K562 (cell line): ENCODE data around the gene NUAK2. TPM values are rescaled to one million over a fixed set of nuclear protein-coding genes. Genes with fewer than 3 reads are reported as not detected.

Experiments
- ATAC-seq: fragments of 200-7000 bp; cut with Tn5 transposase; 3 replicates; pipeline ENCODE4 v1.9.1; 2020; ENCODE audit warnings: moderate library complexity
- BruUV-seq: library from RNA; stranded (reverse); fragments of 400-500 nt; replicated peaks from 2 replicates; lab custom pipeline; 2021; lab: Mats Ljungman, UMichigan
- CTCF ChIA-PET: fragments of 300-600 bp; formaldehyde crosslinking; extraction: SDS; loops from one replicate; lab custom pipeline; 2021; ENCODE audit warnings: low intra/inter-chr PET ratio; lab: Yijun Ruan, JAX
- POLR2A ChIA-PET: fragments of 300-600, 350-650 bp; sonication (Branson Sonifier 250); formaldehyde crosslinking; extraction: SDS; loops from one replicate; lab custom pipeline; 2021; ENCODE audit warnings: antibody characterized with exemption, inconsistent platforms; lab: Yijun Ruan, JAX
- DNase-seq, 4 experiments: peaks; one replicate each; pipeline versions ENCODE4 v3.0.0 to v3.0.0-alpha.2; 2011 to 2018; ENCODE audit warnings: low spot score in 3 of 4, mixed read lengths in 3 of 4; ENCODE audit errors: extremely low read depth in 1 of 4
- FAIRE-seq: peaks from 2 replicates; lab custom pipeline; 2011; peaks lifted over from hg19 to GRCh38; lab: Jason Lieb, UNC
- H2AFZ ChIP-seq: 2 replicates; pipeline ENCODE4 v1.6.0; 2011; ENCODE audit warnings: low read depth, low read length, control low read depth, inconsistent platforms
- H3K27ac ChIP-seq: fragments of 200-600 bp; 3 replicates; pipeline ENCODE4 v1.8.0; 2011; ENCODE audit warnings: low read depth, mild to moderate bottlenecking, control low read depth, inconsistent platforms, low read length, moderate library complexity, mixed read lengths; ENCODE audit errors: extremely low read depth
- H3K27me3 ChIP-seq, 2 experiments: fragments of 300-600 bp in 1 of 2; 2 replicates in 1 of 2; 3 replicates in 1 of 2; pipeline versions ENCODE4 v1.6.0 to v1.8.0; 2011; ENCODE audit warnings: inconsistent platforms in 2 of 2, low read length in 2 of 2, mild to moderate bottlenecking in 1 of 2, mixed read lengths in 1 of 2, moderate library complexity in 1 of 2; ENCODE audit not compliant: control insufficient read depth in 2 of 2, insufficient read depth in 2 of 2
- H3K36me3 ChIP-seq: fragments of 300-600 bp; 3 replicates; pipeline ENCODE4 v1.8.0; 2011; ENCODE audit warnings: mild to moderate bottlenecking, low read length, inconsistent platforms; ENCODE audit not compliant: control insufficient read depth, insufficient read depth
- H3K4me1 ChIP-seq, 2 experiments: fragments of 200-600 bp in 1 of 2; replicated peaks in 1 of 2; 2 replicates in 1 of 2; 3 replicates in 1 of 2; pipeline versions ENCODE4 v1.5.1 to v1.8.0; 2011; ENCODE audit warnings: inconsistent platforms in 2 of 2, low read length in 2 of 2, mild to moderate bottlenecking in 1 of 2, mixed read lengths in 1 of 2, moderate library complexity in 1 of 2; ENCODE audit not compliant: control insufficient read depth in 2 of 2, insufficient read depth in 2 of 2
- H3K4me2 ChIP-seq: 2 replicates; pipeline ENCODE4 v1.6.1; 2011; ENCODE audit warnings: low read length, control low read depth, inconsistent platforms, mixed read lengths; ENCODE audit not compliant: insufficient read depth
- H3K4me3 ChIP-seq: fragments of 200-600 bp; sonication (generic), shearing (Covaris generic); 2 replicates; pipeline ENCODE4 v1.5.1; 2016; ENCODE audit warnings: control low read depth, inconsistent platforms
- H3K79me2 ChIP-seq: fragments of 200-600 bp; 3 replicates; pipeline ENCODE4 v1.8.0; 2011; ENCODE audit warnings: low read length, inconsistent platforms; ENCODE audit not compliant: control insufficient read depth, insufficient read depth
- H3K9ac ChIP-seq, 2 experiments: 2 replicates each; pipeline versions ENCODE4 v1.6.0 to v1.6.1; 2011; ENCODE audit warnings: low read depth in 2 of 2, low read length in 2 of 2, control low read depth in 1 of 2, inconsistent platforms in 1 of 2, mild to moderate bottlenecking in 1 of 2, mixed read lengths in 1 of 2; ENCODE audit not compliant: insufficient read depth in 1 of 2
- H3K9me1 ChIP-seq: one replicate; pipeline ENCODE4 v1.6.0; 2011; ENCODE audit warnings: inconsistent platforms, mild to moderate bottlenecking, low read length, moderate library complexity; ENCODE audit not compliant: control insufficient read depth, insufficient read depth
- H3K9me3 ChIP-seq: replicated peaks from 2 replicates; pipeline ENCODE4 v1.5.1; 2011; ENCODE audit warnings: low read depth, low read length, inconsistent platforms; ENCODE audit not compliant: control insufficient read depth, insufficient read depth
- H4K20me1 ChIP-seq: replicated peaks from 2 replicates; pipeline ENCODE4 v1.6.1; 2011; ENCODE audit warnings: low read length, inconsistent platforms, mixed read lengths; ENCODE audit not compliant: control insufficient read depth, insufficient read depth
- ADNP ChIP-seq: fragments of 200-800 bp; sonication (Bioruptor generic); IDR thresholded peaks from 2 replicates; pipeline ENCODE4 v1.6.1; 2016; ENCODE audit warnings: missing genetic modification characterization, missing compliant biosample characterization
- COPS2 ChIP-seq: fragments of 450-650 bp; conservative IDR thresholded peaks from 2 replicates; pipeline ENCODE4 v1.6.1; 2016; ENCODE audit warnings: mild to moderate bottlenecking, moderate library complexity
- EGR1 ChIP-seq: fragments of 450-650 bp; conservative IDR thresholded peaks from 2 replicates; pipeline ENCODE4 v1.6.1; 2017; ENCODE audit warnings: mild to moderate bottlenecking
- JUND ChIP-seq, 2 experiments: IDR thresholded peaks; 2 replicates in 1 of 2; 3 replicates in 1 of 2; pipeline ENCODE4 v1.6.1; 2011; ENCODE audit warnings: borderline replicate concordance in 2 of 2, low read depth in 2 of 2, low read length in 2 of 2, improper control_type of control experiment in 1 of 2, missing biosample characterization in 1 of 2, missing genetic modification characterization in 1 of 2, missing genetic modification reagents in 1 of 2
- RNF2 ChIP-seq: sonication (generic); IDR thresholded peaks from 2 replicates; pipeline ENCODE4 v1.6.1; 2016
- TAF15 ChIP-seq: fragments of 200-400 bp; formaldehyde crosslinking; IDR thresholded peaks from 2 replicates; pipeline ENCODE4 v1.6.1; 2017; ENCODE audit warnings: mild to moderate bottlenecking, low read depth, low read length, moderate library complexity
- ZBTB8A ChIP-seq: fragments of 450-650 bp; IDR thresholded peaks from 2 replicates; pipeline ENCODE4 v1.6.1; 2018; ENCODE audit warnings: mild to moderate bottlenecking, moderate library complexity; ENCODE audit not compliant: partially characterized antibody
- ZC3H8 ChIP-seq: fragments of 450-650 bp; IDR thresholded peaks from 2 replicates; pipeline ENCODE4 v1.6.1; 2017
- ZNF212 ChIP-seq: fragments of 450-650 bp; formaldehyde crosslinking; IDR thresholded peaks from 2 replicates; pipeline ENCODE4 v1.4.0; 2020; ENCODE audit warnings: mild to moderate bottlenecking
- WGBS: fragments of 100-300 bp; shearing (Covaris generic); methylation state at CpG from one replicate; pipeline ENCODE4 v1.1.6; 2016; ENCODE audit warnings: low coverage, mixed read lengths; ENCODE audit not compliant: insufficient coverage; ENCODE audit errors: missing lambda C conversion rate; 5-methylcytosine and 5-hydroxymethylcytosine counted together
- in situ Hi-C: fragments of 300-500 bp; cut with MboI; formaldehyde crosslinking; loops from 4 replicates; pipeline ENCODE4 v1.15.0; 2018; ENCODE audit warnings: inconsistent platforms, mixed read lengths
- intact Hi-C: fragments of 100-400 bp; cut with micrococcal nuclease; formaldehyde crosslinking; loops from 2 replicates; pipeline ENCODE4 v1.14.2; 2022
- polyA plus RNA-seq, 8 experiments: library from polyadenylated mRNA; depleted of rRNA in 4 of 8; stranded (reverse) in 5 of 8; unstranded in 3 of 8; fragments of >200 nt; fragmentation: Nextera tagmentation in 2 of 8; fragmentation: Illumina TruSeq in 1 of 8; extraction: Ambion mirVana in 2 of 8; extraction: Trizol in 1 of 8; gene quantifications; 2 replicates each; pipeline versions ENCODE4 v1.2.1 to v1.2.3, GENCODE V29; 2011 to 2014; ENCODE audit warnings: inconsistent platforms in 1 of 8, missing spikeins in 1 of 8
- total RNA-seq, 7 experiments: library from RNA; depleted of rRNA in 6 of 7; stranded (reverse); fragments of >200 nt in 6 of 7; fragmentation: Illumina TruSeq in 2 of 7; extraction: Trizol in 2 of 7; gene quantifications; 2 replicates each; pipeline versions ENCODE4 v1.2.1 to v1.2.3, GENCODE V29; 2011 to 2021; ENCODE audit warnings: low replicate concordance in 1 of 7
- TF ChIP-seq, protein P1 (sequence below): fragments of 450-650 bp; IDR thresholded peaks from 2 replicates; pipeline ENCODE4 v1.6.1; 2018; ENCODE audit warnings: mild to moderate bottlenecking, low read depth; ENCODE audit not compliant: partially characterized antibody
- TF ChIP-seq, protein P2 (sequence below), 2 experiments: fragments of 150-350 bp in 1 of 2; IDR thresholded peaks; 2 replicates each; pipeline ENCODE4 v1.6.1; 2012 to 2016; ENCODE audit warnings: low read depth in 2 of 2, low read length in 2 of 2, mild to moderate bottlenecking in 1 of 2, moderate library complexity in 1 of 2

The NUAK2 gene
- total and polyA plus RNA-seq, 9 of the 15 experiments (the other 6 are each of a cell fraction or from before 2014, with no cell fraction given): 0.04 to 0.44 (median 0.14) TPM

GRCh38 chr1:205271745-205272144 is 49.8 kb downstream of the NUAK2 start:
- H3K9ac ChIP-seq: no peak overlapping the region
- H3K79me2 ChIP-seq: no peaks in the 10 kb centered on the region
- no peaks in the 10 kb centered on the region for H3K36me3 ChIP-seq
- no peaks in the 10 kb centered on the region for H4K20me1 ChIP-seq
- H2AFZ ChIP-seq: no peak overlapping the region
- peaks cover 22 to 44% of the 10 kb centered on the region in 2 experiments for H3K4me1 ChIP-seq
- no peak for DNase-seq
- peaks cover 0 to 8% of the 10 kb centered on the region in 2 experiments; a peak in 1 of 5 replicates for H3K27me3 ChIP-seq
- H3K9me3 ChIP-seq: no peaks in the 10 kb centered on the region
- BruUV-seq: no TSS peak
- WGBS: 78% methylated on average over 17 of the region's 18 CpGs
- no peaks in the 10 kb centered on the region for H3K9me1 ChIP-seq
- ChIA-PET POLR2A (interaction anchor here (0.6 to 1.6 kb wide), 8 partner anchors 8 to 329 kb away, joined by 3 to 7 read pairs (median 3); partner anchors contain the start of gene NUAK2), CTCF (interaction anchor here (1.5 to 6.6 kb wide), 3 partner anchors 52 to 253 kb away, joined by 5 to 144 read pairs (median 10); partner anchors contain the start of gene NUAK2)
- in situ Hi-C loops (no loop called here), intact Hi-C loops (no loop called here)
- H3K4me2 ChIP-seq: no peak overlapping the region
- no peak overlapping the region for H3K27ac ChIP-seq
- no peak overlapping the region for H3K4me3 ChIP-seq
- no peak for FAIRE-seq
- no peak for TF ChIP-seq ZC3H8
- TF ChIP-seq ZBTB8A: no peak
- TF ChIP-seq, protein P1, sequence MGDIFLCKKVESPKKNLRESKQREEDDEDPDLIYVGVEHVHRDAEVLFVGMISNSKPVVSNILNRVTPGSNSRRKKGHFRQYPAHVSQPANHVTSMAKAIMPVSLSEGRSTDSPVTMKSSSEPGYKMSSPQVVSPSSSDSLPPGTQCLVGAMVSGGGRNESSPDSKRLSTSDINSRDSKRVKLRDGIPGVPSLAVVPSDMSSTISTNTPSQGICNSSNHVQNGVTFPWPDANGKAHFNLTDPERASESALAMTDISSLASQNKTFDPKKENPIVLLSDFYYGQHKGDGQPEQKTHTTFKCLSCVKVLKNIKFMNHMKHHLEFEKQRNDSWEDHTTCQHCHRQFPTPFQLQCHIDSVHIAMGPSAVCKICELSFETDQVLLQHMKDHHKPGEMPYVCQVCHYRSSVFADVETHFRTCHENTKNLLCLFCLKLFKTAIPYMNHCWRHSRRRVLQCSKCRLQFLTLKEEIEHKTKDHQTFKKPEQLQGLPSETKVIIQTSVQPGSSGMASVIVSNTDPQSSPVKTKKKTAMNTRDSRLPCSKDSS: no peak
- TF ChIP-seq ZNF212 (CRISPR knock-in tag): no peak
- TF ChIP-seq EGR1: no peak
- TF ChIP-seq ADNP (tag): no peak
- no peak for TF ChIP-seq RNF2
- TF ChIP-seq TAF15: no peak
- no peak for TF ChIP-seq JUND (IDR thresholded peaks at IDR 0.05; ENCODE audit: borderline replicate concordance, low read depth, low read length)
- TF ChIP-seq JUND (tag; IDR thresholded peaks at IDR 0.05; ENCODE audit: borderline replicate concordance, low read depth, low read length): no peak
- no peak for TF ChIP-seq COPS2
- TF ChIP-seq, protein P2, sequence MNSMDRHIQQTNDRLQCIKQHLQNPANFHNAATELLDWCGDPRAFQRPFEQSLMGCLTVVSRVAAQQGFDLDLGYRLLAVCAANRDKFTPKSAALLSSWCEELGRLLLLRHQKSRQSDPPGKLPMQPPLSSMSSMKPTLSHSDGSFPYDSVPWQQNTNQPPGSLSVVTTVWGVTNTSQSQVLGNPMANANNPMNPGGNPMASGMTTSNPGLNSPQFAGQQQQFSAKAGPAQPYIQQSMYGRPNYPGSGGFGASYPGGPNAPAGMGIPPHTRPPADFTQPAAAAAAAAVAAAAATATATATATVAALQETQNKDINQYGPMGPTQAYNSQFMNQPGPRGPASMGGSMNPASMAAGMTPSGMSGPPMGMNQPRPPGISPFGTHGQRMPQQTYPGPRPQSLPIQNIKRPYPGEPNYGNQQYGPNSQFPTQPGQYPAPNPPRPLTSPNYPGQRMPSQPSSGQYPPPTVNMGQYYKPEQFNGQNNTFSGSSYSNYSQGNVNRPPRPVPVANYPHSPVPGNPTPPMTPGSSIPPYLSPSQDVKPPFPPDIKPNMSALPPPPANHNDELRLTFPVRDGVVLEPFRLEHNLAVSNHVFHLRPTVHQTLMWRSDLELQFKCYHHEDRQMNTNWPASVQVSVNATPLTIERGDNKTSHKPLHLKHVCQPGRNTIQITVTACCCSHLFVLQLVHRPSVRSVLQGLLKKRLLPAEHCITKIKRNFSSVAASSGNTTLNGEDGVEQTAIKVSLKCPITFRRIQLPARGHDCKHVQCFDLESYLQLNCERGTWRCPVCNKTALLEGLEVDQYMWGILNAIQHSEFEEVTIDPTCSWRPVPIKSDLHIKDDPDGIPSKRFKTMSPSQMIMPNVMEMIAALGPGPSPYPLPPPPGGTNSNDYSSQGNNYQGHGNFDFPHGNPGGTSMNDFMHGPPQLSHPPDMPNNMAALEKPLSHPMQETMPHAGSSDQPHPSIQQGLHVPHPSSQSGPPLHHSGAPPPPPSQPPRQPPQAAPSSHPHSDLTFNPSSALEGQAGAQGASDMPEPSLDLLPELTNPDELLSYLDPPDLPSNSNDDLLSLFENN (IDR thresholded peaks at IDR 0.05; ENCODE audit: low read depth in 2 of 2, low read length in 2 of 2): no peak
- ATAC-seq: no peak
